Activated CD4-positive, CD25-positive, alpha-beta regulatory T cell treated with anti-CD3 and anti-CD28 coated beads, Interleukin-2, amount 50 U/mL, for 16 hours (primary cell): ENCODE data around the gene CISTR.

Experiments
- DNase-seq: peaks from one replicate; pipeline ENCODE4 v3.0.0-alpha.2; 2020; ENCODE audit warnings: low read depth, low spot score

The CISTR gene

DNA sequence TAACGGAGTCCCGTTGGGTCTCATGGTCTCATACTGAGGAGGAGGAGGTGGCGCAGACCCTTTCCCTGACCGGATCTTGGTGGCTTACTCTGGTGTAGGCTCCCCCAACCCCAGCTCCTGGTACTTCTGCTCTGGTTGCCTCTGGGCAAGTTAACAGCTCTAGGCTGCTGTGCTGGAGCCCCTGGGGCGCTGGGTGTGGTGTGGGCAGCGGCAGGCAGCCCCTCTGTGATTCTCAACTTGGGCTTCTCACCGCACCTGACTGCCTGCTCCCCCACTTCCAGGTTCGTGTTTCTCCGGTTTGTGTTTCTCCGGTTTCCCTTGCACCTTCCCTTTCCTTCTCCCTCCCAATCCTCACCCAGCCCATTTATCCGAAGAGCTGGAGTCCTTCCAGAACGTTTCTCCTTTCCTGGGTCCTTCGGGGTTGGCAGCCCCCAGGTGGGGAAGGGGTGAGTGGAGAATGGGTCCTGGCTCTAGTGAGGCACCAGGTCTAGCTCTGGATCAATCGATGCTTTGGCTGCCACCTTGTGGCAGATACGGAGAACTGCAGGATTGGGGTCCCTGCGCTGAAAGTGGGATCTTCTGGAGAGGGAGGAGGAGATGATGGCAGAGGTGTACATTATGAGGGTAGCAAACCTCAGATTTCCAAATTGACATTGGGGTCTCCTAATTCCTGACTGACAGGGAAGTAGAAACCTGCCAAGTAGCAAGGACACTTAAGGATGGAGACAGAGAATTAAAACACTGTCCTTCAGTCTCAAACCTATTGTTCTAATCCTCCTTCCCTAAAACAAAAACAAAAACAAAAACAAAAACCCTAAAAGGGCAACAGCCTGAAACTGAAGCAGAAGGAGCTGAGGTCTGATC is 8.3 kb downstream of the CISTR start:
- DNase-seq = peak; percentile 52

DNA sequence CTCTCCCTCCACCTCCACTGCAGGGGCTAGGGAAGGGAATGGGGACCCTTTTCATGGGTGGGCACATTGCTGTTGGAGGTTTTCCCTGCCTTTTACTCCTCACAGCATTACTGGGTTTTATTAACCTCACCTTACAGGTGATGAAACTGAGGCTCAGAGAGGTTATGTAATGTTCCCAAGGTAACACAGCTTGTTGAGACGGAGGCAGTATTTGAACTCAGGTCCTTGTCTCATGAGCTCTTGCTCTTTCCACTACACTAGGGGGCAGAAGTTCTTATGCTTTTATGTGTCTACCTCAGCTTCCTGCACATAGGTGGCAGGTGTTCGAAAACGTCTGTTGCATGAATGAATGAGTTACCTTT is 11.7 kb downstream of the CISTR start:
- DNase-seq = no peak

DNA sequence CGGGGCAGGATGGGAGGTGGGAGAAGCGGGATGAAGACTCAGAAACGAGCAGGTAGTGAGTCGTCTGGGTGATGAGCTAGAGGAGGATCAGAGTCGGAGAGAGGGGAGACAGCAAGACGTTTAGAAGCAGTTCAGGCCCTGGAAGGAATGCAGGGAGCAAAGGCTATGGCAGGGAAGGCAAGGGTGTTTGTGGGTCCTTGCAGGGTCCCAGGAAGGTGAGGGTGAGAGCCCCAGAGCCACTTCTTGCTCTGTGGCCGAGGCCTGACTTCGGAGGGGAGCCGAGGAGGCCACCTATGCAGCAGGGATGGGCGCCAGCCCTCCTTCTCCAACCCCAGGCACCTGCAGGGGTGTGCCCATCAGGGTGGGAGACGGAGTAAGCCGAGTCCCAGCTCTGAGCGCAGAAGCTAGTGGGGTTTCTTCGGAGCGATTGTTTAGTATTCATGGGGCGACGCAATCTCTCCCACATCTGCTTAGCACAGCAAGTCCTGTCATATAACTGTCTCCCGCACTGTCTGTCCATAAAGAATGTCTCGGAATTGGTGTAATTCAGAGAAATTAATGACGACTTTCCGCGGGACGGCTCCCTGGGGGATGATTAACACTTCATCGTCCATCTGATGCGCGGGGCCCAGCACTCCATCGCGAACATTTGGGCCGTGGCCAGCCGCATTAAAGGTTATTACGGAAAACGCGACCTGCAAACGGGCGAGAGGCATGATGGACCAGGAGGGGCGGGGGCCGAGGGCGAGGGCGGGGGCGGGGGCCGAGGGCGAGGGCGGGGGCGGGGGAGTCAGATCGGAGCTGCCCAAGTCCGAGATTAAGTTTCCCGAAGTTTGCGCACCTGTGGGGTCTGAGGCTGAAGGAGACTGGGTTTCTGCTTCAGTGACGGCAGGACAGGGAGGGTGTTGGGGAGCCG is 12.3 kb downstream of the CISTR start:
- DNase-seq = no peak

DNA sequence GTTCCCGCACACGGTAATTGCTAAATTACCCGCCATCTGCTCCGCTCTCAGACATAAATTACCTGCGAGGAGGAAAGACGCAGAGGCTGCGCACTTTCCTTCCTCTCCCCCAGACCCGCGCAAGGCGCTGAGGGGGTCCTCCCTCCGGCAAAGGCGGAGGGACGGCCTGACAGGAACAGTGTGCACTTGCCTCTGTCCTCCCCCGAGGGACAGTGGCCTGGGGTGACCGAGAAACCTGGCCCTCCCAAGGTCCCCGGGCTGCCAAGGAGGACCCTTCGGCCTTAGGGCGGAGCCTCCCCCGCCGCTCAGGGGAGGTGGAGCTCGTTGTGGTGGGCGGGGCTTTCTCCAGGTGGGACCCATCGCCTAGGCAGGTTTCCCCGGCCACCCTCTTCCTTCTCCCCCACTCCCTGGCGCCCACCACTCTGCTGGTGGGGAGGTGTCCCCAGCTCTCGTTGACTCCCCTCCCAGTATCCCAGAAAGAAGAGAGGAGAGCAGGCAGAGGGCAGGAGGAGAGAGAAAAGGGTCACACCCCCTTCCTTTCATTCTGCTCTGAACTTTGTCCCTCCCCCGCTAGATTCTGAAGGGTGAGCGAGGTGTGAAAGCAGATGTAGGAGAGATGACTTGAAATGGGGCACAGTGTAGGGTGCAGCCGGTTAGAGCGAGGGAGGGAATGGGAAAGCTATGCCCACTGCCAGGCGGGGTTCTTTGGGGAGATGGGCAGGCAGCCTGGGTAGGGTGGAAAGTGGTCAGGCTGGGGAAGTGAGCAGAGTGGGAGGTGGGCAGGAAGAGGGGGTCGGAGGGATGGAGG is 13.2 kb downstream of the CISTR start:
- DNase-seq = no peak

DNA sequence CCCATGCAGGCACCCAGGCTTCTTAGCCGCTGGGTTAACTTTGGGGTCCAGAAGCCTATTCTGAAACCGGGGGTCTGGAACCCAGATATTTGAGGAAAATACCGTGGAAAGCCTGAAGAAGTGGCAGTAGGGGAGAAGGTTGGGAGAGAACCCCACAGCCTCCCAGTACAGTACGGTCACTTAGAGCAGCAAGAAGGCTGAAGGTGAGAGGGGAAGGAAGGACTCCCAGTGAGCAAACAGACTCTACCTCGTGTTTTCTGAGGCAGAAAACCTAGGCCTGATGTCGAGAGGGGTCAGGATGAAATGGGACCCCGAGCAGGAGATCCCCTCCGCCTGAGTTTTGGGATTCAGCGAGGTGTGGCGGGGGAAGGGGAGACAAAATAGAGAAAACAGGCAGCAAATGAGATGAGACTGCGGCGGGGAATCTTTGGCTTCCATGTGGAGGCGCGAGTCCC is 13.8 kb downstream of the CISTR start:
- DNase-seq = no peak

DNA sequence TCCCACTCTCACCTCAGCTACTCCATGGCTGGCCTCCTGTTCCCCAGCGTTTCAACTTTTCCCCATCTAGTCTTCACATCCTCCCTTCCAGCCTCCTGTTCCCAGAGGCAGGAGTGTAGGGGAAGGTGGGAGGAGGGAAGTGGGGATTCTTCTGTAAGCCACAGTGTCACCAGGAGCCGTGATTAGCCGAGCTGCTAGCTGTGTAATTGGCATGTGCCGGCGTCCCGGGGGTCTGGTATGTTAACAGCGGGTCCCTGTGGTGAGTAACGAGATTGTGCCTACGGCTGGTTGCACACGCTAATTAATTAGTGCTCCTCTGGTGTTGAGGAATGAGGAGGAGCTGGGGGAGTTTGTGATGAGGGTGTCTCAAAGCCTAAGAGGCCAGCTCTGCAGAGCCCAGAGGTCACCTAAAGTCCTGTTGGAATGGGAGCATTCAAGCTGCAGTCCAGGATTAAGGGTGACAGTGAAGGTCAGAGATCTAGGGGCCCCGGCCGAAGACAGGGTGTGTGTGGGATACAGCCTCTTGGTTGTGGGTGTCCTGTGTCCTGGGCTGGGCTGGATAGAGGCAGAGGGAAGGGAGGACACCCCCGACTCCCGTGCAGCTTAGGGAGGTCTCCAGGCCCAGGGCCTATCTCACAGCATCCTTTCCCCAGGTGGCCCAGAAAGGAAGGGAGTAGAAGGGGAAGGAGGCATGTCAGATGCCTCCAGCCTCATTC is 14.5 kb downstream of the CISTR start:
- DNase-seq = no peak

DNA sequence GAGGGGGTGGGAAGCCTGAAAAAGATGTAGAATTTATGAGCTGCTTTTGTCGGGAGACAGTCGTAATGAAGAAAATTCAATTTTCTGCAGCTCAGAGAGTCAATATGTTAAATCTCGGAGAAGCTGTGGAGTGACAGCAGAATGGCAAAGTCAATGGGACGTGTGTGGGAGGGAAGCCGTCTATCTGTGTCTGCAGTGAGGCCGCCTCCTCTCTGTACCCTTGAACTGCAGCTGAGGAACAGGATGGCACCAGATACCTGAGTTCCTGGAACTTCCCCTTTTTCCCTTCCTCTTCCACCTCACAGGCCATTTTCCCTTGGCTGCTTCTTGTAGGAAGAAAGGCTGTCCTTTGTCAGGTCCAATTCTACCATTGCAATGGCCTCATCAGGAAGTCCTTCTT is 15.2 kb downstream of the CISTR start:
- no peak for DNase-seq

DNA sequence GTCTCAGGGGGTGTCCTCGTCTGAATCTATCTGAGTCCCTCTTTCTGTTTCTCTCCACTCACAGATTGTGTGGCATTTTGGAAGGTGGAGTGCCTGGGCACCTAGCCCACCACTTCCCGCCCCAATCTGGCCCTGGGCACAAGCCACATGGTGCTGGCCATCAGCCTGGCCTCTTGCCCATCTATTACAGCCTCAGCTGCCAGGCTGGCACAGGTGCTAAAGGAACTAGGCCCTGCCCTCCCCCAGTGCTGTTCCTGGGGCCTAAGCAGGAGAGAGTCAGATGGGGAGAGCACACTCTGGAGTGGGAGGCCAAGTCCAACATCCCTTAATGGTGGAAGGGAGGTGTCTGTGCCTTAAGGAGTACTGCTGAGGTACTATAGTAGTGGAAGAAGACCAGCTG is 16.2 kb downstream of the CISTR start:
- DNase-seq = no peak

DNA sequence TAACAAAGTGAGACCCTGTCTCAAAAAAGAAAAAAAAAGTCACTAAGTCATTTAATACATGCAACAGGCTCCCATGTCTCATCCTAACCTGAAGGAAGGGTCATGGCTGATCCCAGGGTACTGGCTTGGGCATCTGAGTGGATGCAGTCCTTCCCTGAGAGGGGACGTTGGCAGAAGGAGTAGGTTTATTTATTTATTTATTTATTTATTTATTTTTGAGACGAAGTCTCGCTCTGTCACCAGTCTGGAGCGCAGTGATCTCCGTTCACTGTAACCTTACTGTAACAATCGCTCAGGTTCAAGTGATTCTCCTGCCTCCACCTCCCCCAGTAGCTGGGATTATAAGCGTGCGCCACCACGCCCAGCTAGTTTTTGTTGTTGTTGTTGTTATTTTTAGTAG is 17.4 kb downstream of the CISTR start:
- DNase-seq = no peak

DNA sequence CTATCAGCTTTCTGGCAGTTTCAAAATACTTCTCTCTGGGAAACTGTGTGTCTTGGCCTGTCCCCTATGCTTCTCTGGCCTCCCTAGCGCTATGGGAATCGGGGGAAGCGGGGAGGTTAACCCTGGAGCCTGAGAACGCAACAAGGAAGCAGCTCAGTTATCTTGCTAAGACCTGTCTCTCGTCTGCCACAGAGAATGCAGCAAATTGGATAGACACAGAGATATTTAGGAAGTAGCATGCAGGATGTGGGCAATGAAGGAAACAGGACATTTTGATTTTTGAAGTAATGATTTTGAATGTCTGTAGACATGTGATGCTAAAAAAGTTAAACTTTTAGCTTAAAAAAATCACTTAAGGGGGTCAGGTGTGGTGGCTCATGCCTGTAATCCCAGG is 18.0 kb downstream of the CISTR start:
- no peak for DNase-seq

DNA sequence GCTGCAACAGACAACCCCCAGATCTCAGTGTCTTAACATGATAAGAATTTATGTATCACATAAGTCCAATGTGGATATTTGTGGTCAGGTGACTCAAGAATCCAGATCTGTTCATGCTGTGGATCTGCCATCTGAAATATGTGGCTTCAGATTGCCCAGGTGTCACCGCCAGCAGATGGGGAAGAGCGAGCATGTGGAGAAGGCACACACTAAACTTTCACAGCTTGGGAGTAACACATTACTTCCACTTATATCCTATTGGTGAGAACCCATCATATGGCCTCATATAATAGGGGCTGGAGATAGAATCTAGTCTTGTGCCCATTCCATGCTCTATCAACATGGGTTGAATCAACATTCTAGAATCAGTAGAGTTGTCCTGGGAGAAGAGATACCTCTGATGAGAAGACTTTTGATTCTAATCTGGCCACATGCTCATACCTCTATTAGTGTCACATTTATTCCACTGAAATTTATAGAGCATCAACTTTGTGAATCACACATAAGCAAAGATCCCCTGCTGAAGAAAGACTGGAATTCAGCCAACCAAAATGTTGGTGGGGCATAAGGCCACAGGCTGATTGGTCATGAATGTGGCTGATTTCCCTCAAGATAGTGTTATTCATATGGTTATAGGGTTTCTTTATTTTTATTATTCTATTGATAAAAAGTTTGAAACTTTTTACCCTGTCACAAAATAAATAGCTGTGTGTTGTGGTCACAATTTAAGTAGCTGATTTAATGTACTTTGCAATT is 18.6 kb downstream of the CISTR start:
- no peak for DNase-seq

DNA sequence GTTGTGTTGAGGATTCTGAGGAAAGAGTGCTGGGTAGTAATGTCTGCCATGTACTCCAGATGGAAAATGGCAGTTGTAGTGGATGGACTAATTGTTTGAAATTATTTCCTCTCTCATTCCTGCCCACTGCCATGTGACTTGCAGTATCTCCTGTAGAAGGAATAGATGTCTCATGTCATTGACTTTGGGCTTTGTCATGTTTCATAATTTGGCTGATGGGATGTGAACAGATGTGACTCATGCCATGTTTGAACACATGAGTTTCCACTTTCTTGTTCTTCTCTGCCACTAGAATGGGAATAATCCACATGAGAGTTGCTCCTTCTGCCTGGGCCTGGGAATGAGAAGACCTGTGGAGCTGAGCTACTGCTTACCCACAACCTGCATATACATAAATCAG is 22.1 kb downstream of the CISTR start:
- no peak for DNase-seq

DNA sequence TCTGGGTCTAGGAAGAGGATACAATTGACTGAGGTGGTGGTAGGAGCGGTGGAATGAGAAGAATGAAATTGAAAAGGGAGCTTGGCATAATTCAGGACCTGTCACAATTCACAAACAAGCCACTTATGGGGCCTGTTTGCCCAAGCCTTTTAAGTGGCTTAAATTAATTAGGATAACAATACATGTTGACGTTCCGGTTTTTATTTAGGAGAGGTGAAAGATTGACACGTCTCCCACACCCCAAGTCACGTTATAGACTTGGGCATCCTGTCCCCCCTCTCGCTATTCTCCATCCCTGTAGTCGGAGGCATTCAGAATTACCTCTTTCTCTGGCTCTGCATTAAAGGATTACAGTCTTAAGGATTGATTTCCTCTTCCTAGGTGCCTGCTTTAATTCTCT is 23.6 kb downstream of the CISTR start:
- no peak for DNase-seq

DNA sequence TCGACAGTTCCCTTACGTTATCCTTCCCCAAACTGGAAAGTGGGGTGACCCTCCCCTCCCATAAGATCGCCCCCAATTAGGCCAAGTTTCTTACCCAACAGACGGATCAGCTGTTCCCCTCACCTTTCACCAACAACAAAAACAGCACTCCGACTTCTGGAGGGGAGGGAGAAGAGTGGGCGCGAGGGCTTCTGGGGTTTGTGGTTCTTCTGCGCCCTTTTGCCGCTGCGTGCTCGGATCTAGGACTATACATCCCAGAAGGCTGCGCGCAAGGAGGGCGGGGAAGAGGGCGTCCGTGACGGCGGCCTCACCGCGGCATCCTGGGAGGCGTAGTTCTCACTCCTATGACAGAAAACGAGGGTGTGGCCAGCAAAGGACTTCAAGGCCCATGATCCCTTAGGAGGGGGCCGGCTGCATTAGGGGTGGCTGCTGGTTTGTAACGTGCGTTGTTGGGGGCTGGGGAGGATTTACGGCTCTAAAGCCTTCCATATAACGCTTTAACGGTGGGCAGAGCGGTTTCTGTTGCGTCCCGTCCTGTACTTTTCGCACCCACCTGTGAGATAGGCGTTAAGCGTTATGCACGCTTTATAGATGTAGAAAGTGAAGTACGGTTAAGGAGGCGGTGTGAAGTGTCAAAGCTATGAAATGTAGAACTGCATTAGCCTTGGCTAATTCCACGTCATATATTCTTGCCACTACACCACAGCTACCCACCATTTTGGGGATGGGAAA is 24.3 kb downstream of the CISTR start, which contains the start of gene CALCOCO1:
TSS of gene CALCOCO1 (minus strand) at position 143 of the 732 bp plus-strand sequence. CDS start 2,210 bp downstream, outside the sequence.
- DNase-seq = peak; percentile 94

DNA sequence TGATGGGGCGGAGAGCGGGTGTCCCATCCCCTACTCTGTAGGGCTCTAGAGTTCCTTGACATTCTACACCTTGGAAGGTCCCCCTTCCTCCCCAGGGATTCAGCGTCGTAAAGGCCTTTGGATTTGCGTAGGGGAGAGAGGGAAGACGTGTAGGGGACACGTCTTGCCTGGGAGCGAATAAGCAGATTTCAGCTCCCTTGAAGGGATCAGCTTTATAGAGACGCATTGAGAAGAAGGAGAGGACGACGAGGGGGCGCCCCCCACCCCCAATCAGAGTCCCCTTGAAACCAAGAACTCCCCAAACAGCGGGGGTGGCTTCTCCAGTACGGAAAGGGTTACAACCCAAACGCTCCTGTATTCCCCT is 24.9 kb downstream of the CISTR start:
- no peak for DNase-seq

DNA sequence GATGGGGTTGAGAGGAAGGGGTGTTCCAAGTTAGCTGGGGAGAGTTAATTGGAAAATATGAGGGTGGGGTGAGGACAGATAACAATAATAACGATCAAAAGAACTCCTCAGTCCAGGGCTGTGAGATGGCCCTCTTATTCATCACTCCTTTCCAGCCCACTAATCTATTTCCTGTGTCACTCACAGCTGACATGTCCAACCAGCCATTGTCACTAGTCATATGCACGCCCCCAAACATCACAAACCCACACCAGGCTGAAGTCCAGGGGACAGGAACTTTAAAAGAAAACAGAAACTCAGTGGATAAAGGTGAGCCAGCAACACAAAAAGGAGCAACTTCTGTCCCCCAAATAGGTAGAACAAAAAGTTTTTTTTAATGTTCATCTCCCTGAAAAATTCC is 25.4 kb downstream of the CISTR start:
- no peak for DNase-seq

DNA sequence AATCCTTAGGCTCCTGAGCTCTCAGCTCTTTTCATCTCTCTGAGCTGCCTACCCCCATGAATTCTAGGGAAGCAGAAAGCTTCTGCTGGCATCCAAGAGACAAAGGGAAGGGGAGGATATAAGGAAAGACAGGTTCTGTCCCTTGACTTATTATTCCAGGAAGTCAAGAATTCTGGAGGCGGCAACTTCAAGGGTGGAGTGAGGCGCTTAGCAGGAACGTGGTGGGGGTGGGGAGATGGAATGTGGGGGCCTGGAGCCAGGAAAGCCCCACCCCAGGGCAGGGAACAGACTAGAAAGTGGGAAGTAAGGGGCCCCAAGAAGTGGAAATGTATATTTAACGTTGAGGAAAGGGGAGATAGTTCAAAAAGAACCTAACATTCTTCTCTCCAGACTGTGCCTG is 26.0 kb downstream of the CISTR start:
- DNase-seq = no peak

DNA sequence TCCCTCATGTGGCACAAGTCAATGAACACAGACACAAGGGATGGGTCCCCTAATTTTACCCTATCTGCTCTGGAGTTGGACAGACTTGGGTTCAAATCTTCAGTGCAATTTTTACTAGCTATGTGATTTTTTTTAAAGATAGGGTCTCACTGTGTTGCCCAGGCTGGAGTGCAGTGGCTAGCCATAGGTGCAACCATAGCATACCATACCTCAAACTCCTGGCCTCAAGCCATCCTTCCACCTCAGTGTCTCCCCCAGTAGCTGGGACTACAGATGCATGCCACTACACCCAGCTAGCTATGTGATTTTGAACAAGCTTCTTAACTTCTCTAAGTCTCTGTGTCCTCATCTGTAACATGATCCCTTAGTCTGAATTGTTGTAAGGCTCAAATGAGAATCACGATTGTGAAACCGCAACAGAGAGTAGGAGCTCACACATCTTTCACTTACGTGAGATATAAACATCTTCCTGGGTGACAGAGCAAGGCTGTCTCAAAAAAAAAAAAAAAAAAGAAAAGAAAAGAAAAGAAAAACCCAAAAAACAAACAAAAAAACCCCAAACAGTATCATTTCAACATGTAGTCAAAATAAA is 29.2 kb downstream of the CISTR start:
- no peak for DNase-seq

DNA sequence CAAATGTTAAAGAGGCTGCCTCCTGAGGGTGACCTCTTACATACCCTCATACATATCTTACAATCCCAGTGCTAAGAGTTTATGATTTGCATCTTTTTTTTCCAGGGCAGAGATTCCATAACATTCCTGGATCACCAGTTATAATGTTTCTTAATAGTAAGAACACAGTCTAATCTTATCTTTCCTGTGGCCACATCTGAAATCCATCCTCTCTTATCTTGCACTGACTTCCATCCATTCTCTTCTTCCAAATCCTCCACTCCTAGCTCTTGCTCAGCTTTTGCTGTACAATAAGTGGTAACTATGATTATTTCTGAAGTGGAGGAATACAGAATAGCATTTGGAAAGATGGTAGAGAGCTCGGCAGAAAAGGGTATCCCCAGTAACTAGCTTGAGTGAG is 30.8 kb downstream of the CISTR start:
- DNase-seq = no peak
